Erythroblast (primary cell): ENCODE results near the gene DOCK8.

Experiments
- GATA1 ChIP-seq: IDR thresholded peaks from 2 replicates; pipeline ENCODE4 v1.6.1; 2011; ENCODE audit warnings: low read depth, mild to moderate bottlenecking, control low read depth, low read length, moderate library complexity
- POLR2A ChIP-seq: IDR thresholded peaks from 2 replicates; pipeline ENCODE4 v1.6.1; 2011; ENCODE audit warnings: mild to moderate bottlenecking, low read length

- TF ChIP-seq POLR2A, result no peak
- no peak for TF ChIP-seq GATA1
Measured at GRCh38 chr9:237141-237857, 22.6 kb downstream of the DOCK8 start.
